Activated CD4-positive, alpha-beta T cell treated with anti-CD3 and anti-CD28 coated beads, Interleukin-2, amount 50 U/mL, for 4 hours (primary cell): ENCODE data around the gene ASB10.

Experiments
- DNase-seq, 2 experiments: peaks; one replicate each; pipeline ENCODE4 v3.0.0-alpha.2; 2020

Gene ASB10

DNA sequence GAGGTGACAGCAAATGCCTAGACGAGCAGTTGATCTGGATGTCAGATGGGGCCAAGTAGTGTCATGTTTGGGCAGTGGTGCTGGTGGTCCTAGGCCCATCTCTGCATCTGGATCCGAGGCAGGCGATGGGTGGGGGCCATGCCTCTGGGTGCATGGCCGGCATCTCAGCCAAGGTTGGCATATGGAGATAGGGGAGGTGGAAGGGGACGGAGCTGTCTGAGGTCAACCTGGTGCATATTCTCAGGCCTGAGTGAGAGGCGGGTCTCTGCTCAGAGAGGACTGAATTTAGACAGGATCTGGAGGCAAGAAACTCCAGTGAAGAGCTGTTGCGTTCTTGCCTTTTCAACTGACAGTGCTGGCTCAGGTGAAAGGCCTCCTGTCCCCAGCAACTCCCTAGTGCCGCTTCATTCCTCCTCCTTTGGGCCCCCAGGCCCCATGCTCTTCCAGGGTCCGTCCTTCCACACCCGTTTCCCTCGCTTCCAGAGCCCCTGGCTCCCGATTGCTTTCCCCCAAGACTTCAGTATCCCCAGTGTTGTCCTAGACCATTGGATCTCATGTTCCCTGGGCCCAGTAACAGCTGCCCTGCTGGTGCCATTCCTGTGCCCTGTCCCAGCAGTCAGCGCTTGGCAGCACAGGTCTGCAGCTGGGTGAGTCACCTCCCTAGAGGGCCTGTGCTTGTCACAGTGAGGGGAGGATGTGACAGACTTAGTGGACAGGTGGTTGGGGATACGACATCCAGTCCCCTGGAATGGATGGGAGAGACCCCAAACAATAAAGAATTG is 52.1 kb downstream of the ASB10 start:
- no peak for DNase-seq

DNA sequence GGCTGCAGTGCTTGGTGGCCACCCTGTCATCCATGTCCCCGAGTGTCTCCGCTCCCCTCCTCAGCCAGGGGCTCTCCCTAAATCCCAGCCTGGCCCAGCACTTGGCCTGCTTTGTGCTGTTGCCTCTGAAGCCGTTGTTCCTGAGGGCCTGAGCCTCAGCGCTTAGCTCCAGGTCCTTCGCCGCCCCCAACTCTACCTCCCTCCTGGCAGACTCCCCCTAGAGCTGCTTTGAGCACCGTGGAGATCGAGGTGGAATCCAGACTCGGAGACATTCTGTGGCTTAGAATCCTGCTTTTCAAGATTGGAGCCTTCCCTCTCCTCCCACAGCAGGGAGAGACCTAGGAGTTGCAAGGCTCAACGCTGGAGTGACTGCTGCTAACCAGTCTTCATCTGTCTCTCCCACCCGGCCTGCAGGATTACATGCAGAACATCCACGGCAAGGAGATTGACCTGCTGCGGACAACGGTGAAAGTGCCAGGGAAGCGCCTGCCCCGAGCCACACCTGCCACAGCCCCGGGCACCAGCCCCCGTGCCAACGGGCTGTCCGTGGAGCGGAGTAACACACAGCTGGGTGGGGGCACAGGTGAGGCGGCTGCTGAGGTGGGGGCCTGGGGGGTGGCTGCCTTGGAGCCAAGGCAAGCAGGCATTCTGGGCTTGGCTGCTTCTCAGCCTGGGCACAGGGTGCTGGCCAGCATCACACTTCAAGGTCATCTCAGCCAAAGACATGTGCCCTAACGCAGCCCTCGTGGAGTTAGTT is 52.9 kb downstream of the ASB10 start:
- DNase-seq: no peak

DNA sequence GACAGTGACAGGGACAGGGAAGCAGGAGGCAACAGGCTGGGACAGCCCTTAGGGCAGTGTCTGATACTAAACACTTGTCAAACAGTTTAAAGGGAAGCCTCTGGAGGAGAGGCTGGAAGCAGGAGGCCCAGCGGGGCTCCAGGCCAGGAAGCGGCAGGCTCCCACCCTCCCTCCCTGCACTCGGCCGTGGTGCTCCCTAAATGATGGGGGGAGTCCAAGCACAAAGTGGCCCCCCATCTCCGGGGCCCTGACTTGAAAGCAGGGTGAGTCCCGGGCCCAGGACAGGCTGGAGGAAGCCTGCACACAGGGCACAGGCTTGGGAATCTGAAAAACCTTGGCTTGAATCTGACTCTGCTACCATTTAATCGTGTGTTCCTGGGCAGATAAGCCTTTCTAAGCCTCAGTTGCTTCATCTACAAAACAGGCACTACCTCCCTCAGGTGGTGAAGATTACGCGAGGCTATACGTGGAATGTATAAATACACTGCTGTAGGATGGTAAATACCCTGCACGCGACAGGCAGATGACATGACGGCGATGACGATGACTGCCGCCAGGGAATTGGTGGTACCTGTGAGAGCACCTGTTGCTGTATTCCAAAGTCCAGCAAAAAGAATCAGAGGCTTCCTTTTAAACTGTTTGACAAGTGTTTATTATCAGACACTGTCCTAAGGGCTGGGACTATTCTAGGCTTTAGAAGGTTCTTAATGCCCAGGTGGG is 53.6 kb downstream of the ASB10 start:
- no peak for DNase-seq

DNA sequence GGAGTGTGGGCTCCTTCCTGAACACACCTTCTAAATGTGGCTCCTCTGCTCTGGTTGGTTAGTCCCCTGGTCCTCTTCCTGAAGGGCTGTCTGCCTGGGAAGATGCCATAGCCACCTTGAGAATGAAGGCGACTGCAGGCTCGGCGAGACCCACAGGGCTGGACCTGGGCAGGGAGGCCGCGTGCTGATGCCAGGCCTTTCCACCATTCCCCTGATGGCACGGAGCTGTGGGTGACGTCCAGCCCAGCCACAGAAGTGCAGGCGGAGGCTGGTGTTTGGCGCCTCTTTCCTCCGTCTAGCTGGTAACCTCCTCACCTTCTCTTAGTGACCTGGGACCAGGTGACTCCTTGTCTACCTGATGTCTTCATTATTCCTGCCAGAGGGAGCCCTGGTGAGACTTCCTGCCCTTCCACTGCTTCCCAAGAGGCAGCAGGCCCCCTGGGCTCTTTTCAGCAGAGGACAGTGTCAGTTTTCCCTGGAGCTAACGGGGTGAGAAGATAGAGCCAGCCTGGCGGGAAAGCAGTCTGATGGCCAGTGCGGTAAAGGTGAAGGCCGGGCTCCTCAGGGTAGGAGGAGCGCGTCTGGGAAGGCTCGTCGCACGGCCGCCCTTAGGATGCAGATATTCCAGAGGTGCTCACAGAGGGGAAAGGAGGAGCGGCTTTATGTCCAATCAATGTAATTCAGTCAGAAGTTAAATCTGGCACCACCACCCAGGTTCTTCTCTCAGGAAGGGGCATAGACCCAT is 54.4 kb downstream of the ASB10 start:
- no peak for DNase-seq

DNA sequence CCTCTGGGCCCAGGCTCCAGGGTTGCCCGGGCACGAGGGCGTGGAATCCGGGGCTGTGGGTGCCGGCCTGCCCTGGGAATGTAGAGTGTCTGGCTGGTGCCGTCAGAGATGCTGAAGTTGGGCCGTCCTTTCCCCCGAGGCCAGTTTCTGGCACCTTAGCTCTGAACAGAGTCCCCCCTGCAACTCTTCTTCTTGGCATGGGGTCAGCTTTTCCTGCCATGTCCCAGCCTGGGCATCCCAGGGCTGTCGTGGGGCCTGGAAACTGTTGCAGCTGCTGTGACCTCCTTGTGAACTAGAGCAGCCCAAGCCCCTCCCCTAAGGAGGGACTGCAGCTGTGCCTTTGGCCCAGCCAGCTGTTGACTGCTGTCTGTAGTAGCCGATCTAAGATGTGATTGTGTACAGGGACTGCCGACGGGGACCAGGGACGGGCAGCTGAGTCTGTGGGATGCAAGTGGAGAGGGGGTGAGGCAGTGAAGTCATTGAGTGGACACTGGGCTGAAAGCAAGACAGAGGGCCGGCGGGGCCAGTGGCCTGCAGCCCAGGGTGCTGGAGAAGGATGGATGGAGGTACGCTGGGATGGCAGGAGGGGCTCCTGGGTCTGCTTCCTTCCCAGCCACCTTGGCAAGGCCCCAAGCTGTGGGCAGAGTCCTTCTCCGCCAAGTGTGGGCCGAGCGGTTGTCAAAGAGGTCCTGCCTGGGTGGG is 55.3 kb downstream of the ASB10 start:
- no peak for DNase-seq

DNA sequence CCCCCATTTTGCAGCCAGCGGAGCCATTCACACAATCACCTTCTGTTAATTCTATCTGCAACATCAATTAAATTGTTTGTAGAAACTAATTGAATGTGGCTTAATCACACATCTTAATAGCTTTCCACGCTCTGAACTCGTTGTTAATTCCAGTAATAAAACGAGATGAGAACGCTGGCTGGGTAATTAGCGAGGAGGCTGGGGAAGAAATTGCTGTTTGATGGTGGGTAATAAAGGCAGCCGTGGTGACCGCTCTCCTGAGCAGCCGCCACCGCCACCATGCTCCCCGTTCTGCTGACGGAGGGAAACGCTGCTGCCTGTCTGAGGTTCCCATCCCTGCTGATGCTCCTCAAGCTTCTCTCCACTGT is 55.8 kb downstream of the ASB10 start:
- DNase-seq: no peak

DNA sequence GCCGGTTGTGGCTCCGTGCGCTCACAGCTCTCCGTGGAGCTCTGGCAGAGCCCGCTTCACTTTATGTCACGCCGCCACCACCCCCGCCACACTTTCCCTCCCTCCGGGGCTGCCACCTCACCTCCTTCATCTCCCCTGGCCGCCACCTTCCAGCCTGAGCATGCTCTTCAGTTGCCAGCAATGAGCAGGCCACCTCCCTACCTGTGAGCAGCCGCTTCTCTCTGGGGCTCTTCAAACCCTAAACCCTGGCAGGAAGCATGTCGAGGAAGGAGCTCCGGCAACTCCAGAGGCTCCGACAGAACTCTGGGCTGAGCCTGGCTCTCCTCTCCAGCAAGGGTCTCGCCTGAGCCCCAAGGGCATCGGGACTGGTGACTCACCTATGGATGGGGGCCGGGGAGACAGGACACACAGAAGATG is 56.3 kb downstream of the ASB10 start:
- DNase-seq: no peak

DNA sequence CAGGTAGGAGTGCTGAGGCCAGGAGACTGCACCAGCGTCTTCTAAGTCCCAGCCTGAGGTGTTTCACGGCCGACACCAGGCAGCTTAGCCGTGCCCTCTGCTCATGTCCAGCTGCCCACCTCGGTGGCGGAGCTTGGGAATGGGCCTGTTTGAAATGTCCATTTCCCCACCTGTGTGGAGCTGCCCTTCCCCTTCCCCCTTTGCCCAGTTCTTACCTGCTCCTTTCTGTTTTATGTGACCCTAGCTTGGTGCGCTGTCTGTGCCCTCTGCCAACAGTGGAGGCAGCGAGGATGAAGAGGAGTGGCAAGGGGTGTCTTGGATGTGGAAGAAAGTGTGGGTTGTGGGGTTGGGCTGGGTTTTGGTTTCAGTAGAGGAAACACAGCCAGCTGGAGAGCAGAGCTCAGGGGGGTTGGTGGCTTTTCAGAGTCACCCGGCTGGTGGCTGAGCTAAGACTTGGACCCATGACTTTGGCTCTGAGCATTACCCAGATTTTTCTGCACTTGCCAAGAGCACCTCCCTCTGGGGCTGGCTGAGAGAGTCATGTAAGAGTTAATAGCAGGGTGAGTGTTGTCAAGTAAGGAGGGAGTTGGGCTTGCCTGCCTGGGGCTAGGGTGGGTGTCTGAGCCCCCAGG is 57.0 kb downstream of the ASB10 start:
- no peak for DNase-seq

DNA sequence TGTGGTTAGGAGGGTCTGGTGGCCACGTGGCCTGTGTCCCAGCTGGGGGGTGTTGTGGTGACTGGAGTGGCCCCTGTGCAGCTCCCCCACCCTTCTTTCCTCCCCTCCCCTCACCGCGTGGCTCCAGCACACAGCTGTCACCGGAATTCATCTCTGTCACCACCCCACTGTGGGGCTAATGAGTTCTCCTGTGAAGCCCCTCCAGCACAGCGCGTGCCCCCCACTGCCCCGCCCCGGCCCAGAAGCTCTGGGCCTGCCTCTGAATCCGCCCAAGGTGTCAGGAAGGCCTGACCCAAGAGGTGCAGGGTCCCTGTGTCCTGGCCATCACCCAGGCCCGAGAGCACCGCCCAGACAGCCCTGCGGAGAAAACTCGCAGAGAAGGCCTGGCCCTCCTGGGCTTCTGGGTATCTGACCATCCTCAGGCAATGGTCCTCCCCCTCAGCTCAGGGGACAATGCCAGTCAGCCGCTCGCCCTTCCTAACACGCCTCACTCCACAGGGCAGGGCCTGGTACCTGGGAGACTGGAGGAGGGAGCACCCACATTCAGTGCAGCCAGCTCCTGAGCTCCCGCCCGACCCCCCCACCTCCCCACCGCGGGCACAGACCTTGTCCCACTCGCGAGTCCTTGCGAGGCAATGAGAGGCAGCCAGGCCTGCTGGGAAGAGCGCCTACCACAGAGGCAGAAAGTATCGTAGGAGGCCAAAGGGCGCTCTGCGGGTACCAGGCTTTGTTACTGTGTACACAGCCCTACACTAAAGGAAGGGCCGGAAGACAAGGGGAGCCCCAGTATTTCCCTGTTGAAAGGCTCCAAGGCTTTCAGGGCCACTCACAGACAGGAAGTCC is 57.7 kb downstream of the ASB10 start:
- DNase-seq: no peak

DNA sequence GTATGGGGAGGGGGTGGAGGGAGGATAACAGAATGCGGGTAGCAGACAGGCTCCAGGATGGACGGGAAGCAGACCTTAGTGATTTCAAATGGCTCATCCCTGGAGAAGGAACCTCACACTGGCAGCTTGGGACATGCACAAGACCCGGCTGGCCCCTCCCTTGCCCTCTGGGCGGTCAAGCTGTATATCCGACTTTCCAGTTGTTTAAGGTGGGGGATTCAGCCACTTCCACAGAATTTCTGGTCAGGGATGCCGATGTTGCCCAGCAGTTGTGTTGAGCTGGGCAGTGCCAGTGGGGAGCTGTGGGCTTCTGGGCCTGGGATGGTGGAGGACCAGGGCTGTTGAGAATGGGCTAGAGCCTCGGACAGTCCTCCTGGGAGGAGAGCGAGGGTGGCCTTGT is 58.3 kb downstream of the ASB10 start:
- no peak for DNase-seq

DNA sequence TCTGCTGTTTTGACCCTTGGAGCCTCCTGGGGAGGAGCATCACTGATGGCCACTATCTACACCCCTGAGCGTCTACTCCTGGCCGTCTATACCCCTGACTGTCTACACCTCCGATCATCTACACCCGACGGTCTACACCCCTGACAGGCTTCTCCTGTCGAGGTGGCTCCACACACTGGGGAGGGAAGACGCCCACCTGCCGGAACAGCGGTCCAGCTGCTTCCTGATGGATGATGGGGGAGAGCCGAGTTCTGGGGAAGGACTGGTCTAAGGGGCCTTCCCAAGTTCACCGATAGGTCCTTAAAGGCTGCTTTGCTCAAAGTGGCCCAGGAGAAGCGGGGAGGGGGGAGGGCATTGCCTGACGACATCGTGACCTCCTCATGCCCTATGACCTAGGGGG is 58.9 kb downstream of the ASB10 start:
- DNase-seq: no peak

DNA sequence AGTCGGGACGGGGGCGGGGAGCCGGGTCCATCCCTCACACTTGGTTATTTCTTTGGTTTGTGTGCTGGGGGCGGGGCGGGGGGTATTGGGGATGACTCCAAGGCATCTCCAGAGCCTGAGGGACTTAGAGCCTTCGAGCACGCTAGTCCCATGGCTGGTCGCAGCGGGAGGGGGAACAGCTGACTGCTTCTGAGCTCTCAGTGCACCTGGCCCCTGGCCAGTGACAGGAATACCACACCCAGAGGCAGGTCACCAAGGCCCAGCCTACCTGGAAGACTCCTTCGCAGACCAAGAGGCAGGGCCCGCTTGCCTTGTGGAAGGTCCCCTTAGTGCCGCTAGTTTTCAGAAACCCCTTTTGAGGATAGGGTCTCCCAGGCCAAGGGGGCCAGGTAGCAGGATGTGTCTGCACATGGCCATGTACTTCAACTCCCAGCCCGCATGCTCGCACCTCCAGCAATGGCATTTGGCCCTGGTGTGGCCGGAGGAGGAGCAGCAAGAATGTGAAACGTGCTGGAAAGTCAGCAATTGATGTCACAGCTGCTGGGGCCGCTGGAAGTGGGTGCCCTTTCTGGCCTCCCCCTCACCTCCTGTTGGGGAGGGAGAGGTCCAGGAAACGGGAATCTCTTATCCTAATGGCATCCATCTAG is 60.4 kb downstream of the ASB10 start:
- DNase-seq: no peak

DNA sequence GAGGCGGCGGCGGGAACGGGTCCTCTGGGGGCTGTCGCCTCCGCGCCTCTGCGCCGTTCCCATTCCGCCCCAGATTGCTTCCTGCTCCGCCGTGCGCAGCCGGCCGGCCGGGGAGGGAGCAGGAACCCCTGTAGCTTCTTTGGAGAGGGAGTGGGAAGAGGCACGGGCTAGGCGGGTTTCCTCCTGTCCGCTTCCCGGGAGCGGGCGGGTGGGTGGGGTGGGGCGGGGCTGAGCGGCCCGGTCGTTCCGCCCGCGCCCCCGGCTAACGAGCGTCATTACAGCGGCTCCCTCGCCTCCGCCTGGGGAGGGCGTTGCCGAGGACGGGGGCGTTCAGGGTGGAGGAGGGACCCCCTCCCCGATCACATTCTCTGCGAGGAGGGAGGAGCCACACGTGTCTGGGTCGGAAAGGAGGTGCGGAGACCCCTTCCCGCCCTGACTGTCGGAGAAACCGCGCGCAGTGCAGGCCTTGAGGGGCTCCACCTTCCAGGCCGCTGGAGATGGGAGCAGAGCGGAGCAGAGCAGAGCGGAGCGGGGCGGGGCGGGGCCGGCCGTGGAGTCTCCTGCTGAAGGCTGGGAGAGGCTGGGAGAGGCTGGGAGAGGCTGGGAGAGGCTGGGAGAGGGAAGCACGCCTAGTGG is 61.1 kb downstream of the ASB10 start:
- no peak for DNase-seq
